HG02852 (cell line): ENCODE results near the gene HMGCR.

Experiments used
- ATAC-seq: cut with Tn5 transposase; IDR thresholded peaks from one replicate; pipeline ENCODE4 v1.9.1; 2021; ENCODE audit warnings: mild to moderate bottlenecking, moderate library complexity; ENCODE audit not compliant: unreplicated experiment

Gene HMGCR

DNA sequence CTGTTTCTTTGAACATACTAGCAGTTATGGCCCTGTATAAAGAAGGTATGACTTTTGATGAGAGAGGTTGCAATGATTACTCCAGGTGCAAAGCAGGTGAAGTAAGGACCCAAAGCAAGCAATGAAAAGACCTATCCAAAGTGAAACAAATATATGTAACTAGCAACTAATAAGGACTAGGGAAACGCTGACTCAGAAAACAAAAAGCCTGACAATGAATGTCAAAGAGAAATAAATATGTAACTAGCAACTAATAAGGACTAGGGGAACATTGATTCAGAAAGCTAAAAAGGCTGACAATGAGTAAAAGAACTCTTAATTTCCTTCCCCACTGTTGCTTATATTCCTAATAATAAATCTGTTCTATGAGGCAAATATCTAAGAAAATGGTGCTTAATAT, 43.1 kb downstream of the HMGCR start:
- no peak for ATAC-seq

DNA sequence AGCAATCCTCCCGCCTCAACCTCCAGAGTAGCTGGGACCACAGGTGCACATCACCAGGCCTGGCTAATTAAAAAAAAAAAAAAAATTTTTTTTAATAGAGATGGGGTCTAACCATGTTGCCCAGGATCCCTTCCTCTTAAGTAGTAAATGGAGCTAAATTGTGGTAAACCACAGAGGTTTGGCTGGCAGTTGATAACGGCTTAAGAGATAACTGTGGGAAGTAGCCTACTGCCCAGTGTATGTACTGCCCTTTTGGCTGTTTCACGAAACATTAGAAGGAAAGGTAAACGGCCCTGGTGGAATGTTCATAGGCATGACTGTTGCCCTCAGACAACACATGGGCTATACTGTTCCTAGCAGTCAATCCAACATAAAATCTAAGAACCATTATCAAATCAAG, 44.4 kb downstream of the HMGCR start:
- no peak for ATAC-seq

DNA sequence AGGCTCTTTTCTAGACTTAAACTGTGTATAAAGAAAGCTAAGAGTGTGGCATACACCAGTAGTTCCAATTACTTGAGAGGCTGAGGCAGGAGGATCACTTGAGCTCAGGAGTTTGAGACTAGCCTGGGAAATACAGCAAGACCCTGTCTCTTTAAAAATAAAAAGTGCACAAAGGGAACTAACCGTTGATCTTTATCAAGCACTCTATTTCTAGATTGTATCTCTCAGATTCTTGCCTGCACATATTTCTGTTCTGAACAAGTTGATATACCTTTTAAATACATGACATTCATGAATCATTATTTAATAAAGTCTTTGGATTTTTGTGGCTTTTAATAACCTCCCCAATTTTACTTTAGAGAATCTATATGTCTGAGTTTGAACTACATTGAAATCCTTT, 47.2 kb downstream of the HMGCR start:
- no peak for ATAC-seq

DNA sequence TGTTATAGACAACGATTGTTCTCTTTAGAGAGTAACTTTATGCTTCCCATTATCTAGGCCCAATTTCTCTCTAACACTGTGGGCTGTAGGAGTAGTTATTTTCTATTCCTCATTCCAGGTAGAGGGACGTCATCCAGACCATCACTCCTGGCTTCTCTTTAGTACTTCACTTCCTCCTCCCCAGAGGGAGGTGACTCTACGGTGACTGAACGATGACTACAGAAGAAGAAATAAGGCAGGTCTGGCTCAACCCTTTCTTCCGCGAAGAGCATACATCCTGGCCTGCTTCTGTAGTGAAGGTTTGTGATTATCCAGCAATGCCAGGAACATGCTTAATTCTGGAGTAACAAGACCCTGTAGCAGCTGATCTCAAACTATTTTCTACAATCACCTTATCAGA, 50.8 kb downstream of the HMGCR start:
- ATAC-seq = no peak

DNA sequence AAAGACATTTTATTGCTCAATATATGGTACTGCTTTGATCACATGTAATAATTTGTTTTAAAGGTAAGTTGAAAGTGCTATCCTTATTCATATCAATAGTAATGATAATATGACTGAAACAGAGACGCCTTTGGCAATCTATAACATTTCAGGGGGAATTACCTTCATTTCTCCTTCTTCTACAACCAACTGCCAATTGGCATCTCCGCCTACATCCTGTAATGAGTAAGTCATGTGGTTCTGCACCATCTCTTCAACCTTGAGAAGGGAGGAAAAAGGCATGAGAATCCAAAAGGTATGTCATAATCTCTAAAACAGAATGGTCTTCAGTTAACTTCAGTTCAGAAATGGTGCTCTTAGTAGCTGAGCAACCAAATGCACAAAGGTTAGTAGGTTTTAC, 52.4 kb downstream of the HMGCR start:
- ATAC-seq = no peak

DNA sequence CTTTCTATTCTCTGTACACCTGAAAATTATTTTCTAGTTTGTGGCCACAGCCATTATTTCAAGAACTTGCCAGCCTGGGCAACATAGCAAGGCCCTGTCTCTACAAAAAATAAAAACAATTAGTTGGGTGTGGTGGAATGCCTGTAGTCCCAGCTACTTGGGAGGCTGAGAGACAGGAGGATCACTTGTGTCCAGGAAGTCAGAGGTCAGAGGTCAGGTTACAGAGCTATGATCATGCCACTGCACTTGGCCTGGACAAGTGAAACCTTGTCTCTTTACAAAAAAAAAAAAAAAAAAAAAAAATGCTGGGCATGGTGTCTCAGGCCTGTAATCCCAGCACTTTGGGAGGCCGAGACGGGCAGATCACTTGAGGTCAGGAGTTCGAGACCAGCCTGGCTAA, 58.3 kb downstream of the HMGCR start:
- no peak for ATAC-seq

DNA sequence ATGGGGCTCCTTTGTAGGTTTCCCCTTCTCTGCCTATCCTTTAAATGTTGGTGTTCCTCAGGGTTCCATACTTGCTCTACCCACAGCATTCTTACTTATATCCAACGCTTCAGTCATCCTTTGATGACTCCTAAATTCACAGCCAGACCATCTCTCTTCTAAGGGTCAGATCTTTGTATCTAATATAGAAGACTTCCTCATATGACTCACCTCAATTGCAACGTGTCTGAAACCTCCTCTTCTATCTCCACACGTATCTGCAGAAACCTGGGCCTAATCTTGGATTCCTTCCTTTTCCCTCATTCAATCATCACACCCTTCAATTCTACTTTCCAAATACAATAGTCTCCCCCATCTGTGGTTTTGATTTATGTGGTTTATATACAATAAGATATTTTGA, 68.3 kb downstream of the HMGCR start:
- ATAC-seq = no peak
